HG02623 (cell line): ENCODE data around the gene LTB4R2.
"Not testable (repeated sequence)": the region's sequence is repeated elsewhere in the genome, so short reads cannot be mapped to it uniquely, and the experiment has no call there.

Experiments used
- ATAC-seq: cut with Tn5 transposase; IDR thresholded peaks from one replicate; pipeline ENCODE4 v1.9.1; 2021; ENCODE audit warnings: moderate library complexity; ENCODE audit not compliant: unreplicated experiment

The LTB4R2 gene

GRCh38 chr14:24337144-24337823, 27.3 kb downstream of the LTB4R2 start:
- ATAC-seq: no peak

GRCh38 chr14:24337824-24338175, 27.9 kb downstream of the LTB4R2 start:
- ATAC-seq: no peak

GRCh38 chr14:24338843-24339242, 28.9 kb downstream of the LTB4R2 start:
- ATAC-seq: no peak

GRCh38 chr14:24339284-24340151, 29.6 kb downstream of the LTB4R2 start, which contains the start of gene RIPK3:
TSS of gene RIPK3 (minus strand) at chr14:24339991. CDS start at chr14:24339826, 165 bp downstream.
- peak; percentile 96 for ATAC-seq

GRCh38 chr14:24340606-24341005, 30.7 kb downstream of the LTB4R2 start:
- no peak for ATAC-seq

GRCh38 chr14:24342889-24343288, 32.9 kb downstream of the LTB4R2 start:
- ATAC-seq: no peak

GRCh38 chr14:24343795-24344660, 34.1 kb downstream of the LTB4R2 start:
- no peak for ATAC-seq

GRCh38 chr14:24347134-24347533, 37.2 kb downstream of the LTB4R2 start:
- no peak for ATAC-seq

GRCh38 chr14:24348186-24348585, 38.2 kb downstream of the LTB4R2 start:
- ATAC-seq: no peak

- no peak for ATAC-seq
Measured at GRCh38 chr14:24349742-24350141, 39.8 kb downstream of the LTB4R2 start.

- no peak for ATAC-seq
Measured at GRCh38 chr14:24351517-24351916, 41.6 kb downstream of the LTB4R2 start.

GRCh38 chr14:24353559-24354481, 43.9 kb downstream of the LTB4R2 start:
- ATAC-seq: no peak

- ATAC-seq: not testable (repeated sequence)
Measured at GRCh38 chr14:24354482-24354825, 44.5 kb downstream of the LTB4R2 start.

GRCh38 chr14:24355009-24355408, 45.1 kb downstream of the LTB4R2 start:
- ATAC-seq: no peak

- ATAC-seq: no peak
Measured at GRCh38 chr14:24356208-24356607, 46.3 kb downstream of the LTB4R2 start.

- no peak for ATAC-seq
Measured at GRCh38 chr14:24360281-24360680, 50.3 kb downstream of the LTB4R2 start.

- ATAC-seq: no peak
Measured at GRCh38 chr14:24361326-24361725, 51.4 kb downstream of the LTB4R2 start.
